Measurements from ENCODE around the gene HBB.

HBB gene

GRCh38 chr11:5240458-5240857 lies 13.6 kb upstream of the HBB start:
- Mint-ChIP-seq H3K36me3 (ENCODE audit: low read depth) (no peaks in the 10 kb centered on the region), H3K4me3 (no peak overlapping the region), H3K9me3 (no peaks in the 10 kb centered on the region), H3K27me3 (no peaks in the 10 kb centered on the region), H3K27ac (no peak overlapping the region), H3K4me1 (ENCODE audit: low read depth) (no peaks in the 10 kb centered on the region)
- intact Hi-C loops (cut with micrococcal nuclease) = no loop called here

GRCh38 chr11:5240056-5240455 lies 13.2 kb upstream of the HBB start:
- Mint-ChIP-seq H3K4me1 (ENCODE audit: low read depth) (no peaks in the 10 kb centered on the region), H3K27me3 (no peaks in the 10 kb centered on the region), H3K4me3 (no peak overlapping the region), H3K27ac (no peak overlapping the region), H3K9me3 (no peaks in the 10 kb centered on the region), H3K36me3 (ENCODE audit: low read depth) (no peaks in the 10 kb centered on the region)
- intact Hi-C loops (cut with micrococcal nuclease) = no loop called here

- H3K27me3 Mint-ChIP-seq = no peaks in the 10 kb centered on the region
- H3K4me1 Mint-ChIP-seq (ENCODE audit: low read depth) = no peaks in the 10 kb centered on the region
- H3K36me3 Mint-ChIP-seq (ENCODE audit: low read depth) = no peaks in the 10 kb centered on the region
- no peak overlapping the region for H3K4me3 Mint-ChIP-seq
- no peak overlapping the region for H3K27ac Mint-ChIP-seq
- no peaks in the 10 kb centered on the region for H3K9me3 Mint-ChIP-seq
- intact Hi-C loops (cut with micrococcal nuclease) = no loop called here
Observed at GRCh38 chr11:5239046-5239445, 12.2 kb upstream of the HBB start.

GRCh38 chr11:5238486-5238885 lies 11.6 kb upstream of the HBB start:
- Mint-ChIP-seq H3K9me3 (no peaks in the 10 kb centered on the region), H3K27me3 (no peaks in the 10 kb centered on the region), H3K36me3 (ENCODE audit: low read depth) (no peaks in the 10 kb centered on the region), H3K4me1 (ENCODE audit: low read depth) (no peaks in the 10 kb centered on the region), H3K4me3 (no peak overlapping the region), H3K27ac (no peak overlapping the region)
- intact Hi-C loops (cut with micrococcal nuclease) = no loop called here

DNA sequence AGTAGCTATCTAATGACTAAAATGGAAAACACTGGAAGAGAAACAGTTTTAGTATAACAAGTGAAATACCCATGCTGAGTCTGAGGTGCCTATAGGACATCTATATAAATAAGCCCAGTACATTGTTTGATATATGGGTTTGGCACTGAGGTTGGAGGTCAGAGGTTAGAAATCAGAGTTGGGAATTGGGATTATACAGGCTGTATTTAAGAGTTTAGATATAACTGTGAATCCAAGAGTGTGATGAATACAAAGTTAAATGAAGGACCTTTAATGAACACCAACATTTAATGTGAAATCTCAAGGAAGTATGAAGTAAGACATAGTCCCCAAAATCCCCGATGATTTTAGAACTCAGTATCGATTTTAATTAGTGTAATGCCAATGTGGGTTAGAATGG lies 10.5 kb upstream of the HBB start:
- H3K36me3 Mint-ChIP-seq (ENCODE audit: low read depth) = no peaks in the 10 kb centered on the region
- no peak overlapping the region for H3K4me3 Mint-ChIP-seq
- H3K9me3 Mint-ChIP-seq = no peaks in the 10 kb centered on the region
- intact Hi-C loops (cut with micrococcal nuclease) = no loop called here
- no peak overlapping the region for H3K27ac Mint-ChIP-seq
- no peaks in the 10 kb centered on the region for H3K4me1 Mint-ChIP-seq (ENCODE audit: low read depth)
- H3K27me3 Mint-ChIP-seq = no peaks in the 10 kb centered on the region

GRCh38 chr11:5235364-5236095 lies 8.7 kb upstream of the HBB start:
- Mint-ChIP-seq H3K9me3 (no peaks in the 10 kb centered on the region), H3K36me3 (ENCODE audit: low read depth) (no peaks in the 10 kb centered on the region), H3K27ac (no peak overlapping the region), H3K4me1 (ENCODE audit: low read depth) (no peaks in the 10 kb centered on the region), H3K27me3 (no peaks in the 10 kb centered on the region), H3K4me3 (no peak overlapping the region)
- intact Hi-C loops (cut with micrococcal nuclease) = no loop called here

DNA sequence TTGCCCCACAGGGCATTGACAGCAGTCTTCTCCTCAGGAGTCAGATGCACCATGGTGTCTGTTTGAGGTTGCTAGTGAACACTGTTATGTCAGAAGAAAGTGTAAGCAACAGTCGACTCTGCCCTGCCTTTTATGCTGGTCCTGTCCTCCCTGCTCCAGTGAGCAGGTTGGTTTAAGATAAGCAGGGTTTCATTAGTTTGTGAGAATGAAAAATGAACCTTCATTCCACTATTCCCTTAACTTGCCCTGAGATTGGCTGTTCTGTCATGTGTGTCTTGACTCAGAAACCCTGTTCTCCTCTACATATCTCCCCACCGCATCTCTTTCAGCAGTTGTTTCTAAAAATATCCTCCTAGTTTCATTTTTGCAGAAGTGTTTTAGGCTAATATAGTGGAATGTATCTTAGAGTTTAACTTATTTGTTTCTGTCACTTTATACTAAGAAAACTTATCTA lies 7.5 kb upstream of the HBB start, which contains the start of gene HBD:
HBD (minus strand) TSS at position 103 of the 454 bp plus-strand sequence; CDS start at position 53, 50 bp downstream.
- no peaks in the 10 kb centered on the region for H3K27me3 Mint-ChIP-seq
- no peak within 1 kb of the TSS for H3K4me3 Mint-ChIP-seq
- no peaks in the 10 kb centered on the region for H3K4me1 Mint-ChIP-seq (ENCODE audit: low read depth)
- no peaks in the 10 kb centered on the region for H3K36me3 Mint-ChIP-seq (ENCODE audit: low read depth)
- intact Hi-C loops (cut with micrococcal nuclease) = no loop called here
- H3K27ac Mint-ChIP-seq = no peak within 1 kb of the TSS
- H3K9me3 Mint-ChIP-seq = no peaks in the 10 kb centered on the region

GRCh38 chr11:5233307-5233706 lies 6.4 kb upstream of the HBB start:
- intact Hi-C loops (cut with micrococcal nuclease) = no loop called here
- Mint-ChIP-seq H3K27me3 (no peaks in the 10 kb centered on the region), H3K4me3 (no peak overlapping the region), H3K36me3 (ENCODE audit: low read depth) (no peaks in the 10 kb centered on the region), H3K9me3 (no peaks in the 10 kb centered on the region), H3K27ac (no peak overlapping the region), H3K4me1 (ENCODE audit: low read depth) (no peaks in the 10 kb centered on the region)

GRCh38 chr11:5232821-5233220 lies 6.0 kb upstream of the HBB start:
- Mint-ChIP-seq H3K4me3 (no peak overlapping the region), H3K4me1 (ENCODE audit: low read depth) (no peaks in the 10 kb centered on the region), H3K27me3 (no peaks in the 10 kb centered on the region), H3K36me3 (ENCODE audit: low read depth) (no peaks in the 10 kb centered on the region), H3K27ac (no peak overlapping the region), H3K9me3 (no peaks in the 10 kb centered on the region)
- intact Hi-C loops (cut with micrococcal nuclease) = no loop called here

DNA sequence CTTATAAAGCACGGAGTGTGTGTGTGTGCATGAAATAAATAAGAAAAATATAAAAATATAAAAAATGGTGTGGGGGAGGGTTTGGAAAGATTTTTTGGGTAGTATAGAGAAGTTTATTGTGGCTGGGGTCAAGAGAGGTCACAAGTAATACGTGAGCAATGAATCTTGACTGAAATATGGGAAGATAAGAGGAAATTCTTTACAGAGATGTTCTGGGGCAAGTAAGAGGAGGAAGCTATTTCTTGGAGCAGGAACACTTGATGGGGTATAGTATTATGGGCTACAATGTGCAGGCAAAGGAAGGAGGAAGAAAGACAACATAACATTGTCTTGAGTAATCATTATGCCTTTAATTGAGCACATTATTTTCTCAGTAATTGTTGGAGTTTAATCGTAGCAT lies 5.3 kb upstream of the HBB start:
- Mint-ChIP-seq H3K9me3 (no peaks in the 10 kb centered on the region), H3K27me3 (no peaks in the 10 kb centered on the region), H3K36me3 (ENCODE audit: low read depth) (no peaks in the 10 kb centered on the region), H3K4me3 (no peak overlapping the region), H3K27ac (no peak overlapping the region), H3K4me1 (ENCODE audit: low read depth) (no peaks in the 10 kb centered on the region)
- intact Hi-C loops (cut with micrococcal nuclease) = no loop called here

GRCh38 chr11:5231111-5231510 lies 4.2 kb upstream of the HBB start:
- Mint-ChIP-seq H3K4me1 (ENCODE audit: low read depth) (no peaks in the 10 kb centered on the region), H3K9me3 (no peaks in the 10 kb centered on the region), H3K27ac (no peak overlapping the region), H3K4me3 (no peak overlapping the region), H3K27me3 (no peaks in the 10 kb centered on the region), H3K36me3 (ENCODE audit: low read depth) (no peaks in the 10 kb centered on the region)
- intact Hi-C loops (cut with micrococcal nuclease) = no loop called here

- intact Hi-C loops (cut with micrococcal nuclease) = no loop called here
- no peaks in the 10 kb centered on the region for H3K9me3 Mint-ChIP-seq
- no peak overlapping the region for H3K4me3 Mint-ChIP-seq
- H3K36me3 Mint-ChIP-seq (ENCODE audit: low read depth) = no peaks in the 10 kb centered on the region
- no peaks in the 10 kb centered on the region for H3K27me3 Mint-ChIP-seq
- H3K4me1 Mint-ChIP-seq (ENCODE audit: low read depth) = no peaks in the 10 kb centered on the region
- H3K27ac Mint-ChIP-seq = no peak overlapping the region
Observed at GRCh38 chr11:5230266-5230665, 3.4 kb upstream of the HBB start.

DNA sequence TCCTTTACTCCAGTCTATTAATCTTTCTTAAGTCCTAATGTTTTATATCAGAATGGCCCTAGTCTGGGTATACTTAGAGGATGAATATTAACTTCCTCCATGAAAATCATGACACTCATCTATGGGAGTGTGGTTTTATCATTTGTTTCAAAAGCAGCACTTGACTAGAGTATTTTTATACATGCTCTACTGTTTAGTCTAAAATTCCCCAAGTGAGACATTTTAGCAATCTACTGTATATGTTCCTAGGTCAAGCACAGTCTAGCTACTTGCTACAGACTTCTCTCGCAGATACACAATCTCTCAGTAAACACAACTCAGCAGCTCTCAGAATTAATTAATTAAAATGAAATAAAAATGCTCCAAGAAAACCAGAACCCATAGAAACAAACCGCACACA lies 2.9 kb upstream of the HBB start:
- H3K4me3 Mint-ChIP-seq = no peak overlapping the region
- no peaks in the 10 kb centered on the region for H3K9me3 Mint-ChIP-seq
- no peaks in the 10 kb centered on the region for H3K27me3 Mint-ChIP-seq
- no peaks in the 10 kb centered on the region for H3K4me1 Mint-ChIP-seq (ENCODE audit: low read depth)
- H3K36me3 Mint-ChIP-seq (ENCODE audit: low read depth) = no peaks in the 10 kb centered on the region
- intact Hi-C loops (cut with micrococcal nuclease) = no loop called here
- no peak overlapping the region for H3K27ac Mint-ChIP-seq

DNA sequence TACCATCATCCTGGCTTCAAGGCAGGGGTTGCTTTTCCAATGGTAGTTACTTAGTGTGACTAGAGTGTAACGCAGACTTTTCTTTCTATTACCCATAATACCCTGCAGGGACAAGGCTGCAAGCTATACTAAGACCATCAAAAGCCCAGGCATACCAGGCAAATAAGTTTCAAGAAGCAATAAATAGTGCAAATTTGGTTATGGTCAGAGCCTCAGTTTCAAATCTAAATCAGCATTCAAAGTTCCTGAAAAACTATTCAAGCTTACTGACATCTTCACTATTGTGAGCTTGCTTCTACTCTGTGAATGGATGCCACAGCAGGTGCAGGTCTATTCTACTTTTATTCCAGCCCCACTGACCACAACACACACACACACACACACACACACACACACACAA lies 2.5 kb upstream of the HBB start:
- Mint-ChIP-seq H3K27me3 (no peaks in the 10 kb centered on the region), H3K4me1 (ENCODE audit: low read depth) (no peaks in the 10 kb centered on the region), H3K9me3 (no peaks in the 10 kb centered on the region), H3K4me3 (no peak overlapping the region), H3K36me3 (ENCODE audit: low read depth) (no peaks in the 10 kb centered on the region), H3K27ac (no peak overlapping the region)
- intact Hi-C loops (cut with micrococcal nuclease) = no loop called here

DNA sequence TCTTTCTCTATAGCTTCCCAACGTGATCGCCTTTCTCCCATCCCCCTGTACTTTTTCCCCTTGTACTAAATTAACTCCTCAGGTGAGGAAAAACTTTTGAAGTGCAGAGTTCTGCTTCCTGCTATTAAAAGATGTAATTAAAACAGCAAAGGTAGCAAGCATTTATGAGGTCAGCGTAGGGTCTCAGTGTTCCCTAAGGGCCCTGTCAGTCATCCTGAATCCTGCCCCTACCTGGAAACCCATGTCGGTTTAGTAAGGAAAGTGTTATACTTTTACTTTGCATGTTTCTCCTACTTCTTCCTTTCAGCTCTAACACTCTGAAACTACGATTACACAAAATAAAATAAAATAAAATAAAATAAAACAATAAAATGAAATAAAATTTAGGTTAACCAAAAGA lies 1.3 kb upstream of the HBB start:
- H3K4me3 Mint-ChIP-seq = no peak overlapping the region
- intact Hi-C loops (cut with micrococcal nuclease) = no loop called here
- H3K27me3 Mint-ChIP-seq = no peaks in the 10 kb centered on the region
- H3K4me1 Mint-ChIP-seq (ENCODE audit: low read depth) = no peaks in the 10 kb centered on the region
- no peaks in the 10 kb centered on the region for H3K36me3 Mint-ChIP-seq (ENCODE audit: low read depth)
- no peak overlapping the region for H3K27ac Mint-ChIP-seq
- H3K9me3 Mint-ChIP-seq = no peaks in the 10 kb centered on the region
